ENCODE data around the gene BRD8. TPM values are rescaled to one million over a fixed set of nuclear protein-coding genes. Genes with fewer than 3 reads are reported as not detected.

Gene BRD8
- total and polyA plus RNA-seq, 9 of the 15 experiments (the other 6 are each of a cell fraction or from before 2014, with no cell fraction given), result 54.6 to 163 (median 87.0) TPM

DNA sequence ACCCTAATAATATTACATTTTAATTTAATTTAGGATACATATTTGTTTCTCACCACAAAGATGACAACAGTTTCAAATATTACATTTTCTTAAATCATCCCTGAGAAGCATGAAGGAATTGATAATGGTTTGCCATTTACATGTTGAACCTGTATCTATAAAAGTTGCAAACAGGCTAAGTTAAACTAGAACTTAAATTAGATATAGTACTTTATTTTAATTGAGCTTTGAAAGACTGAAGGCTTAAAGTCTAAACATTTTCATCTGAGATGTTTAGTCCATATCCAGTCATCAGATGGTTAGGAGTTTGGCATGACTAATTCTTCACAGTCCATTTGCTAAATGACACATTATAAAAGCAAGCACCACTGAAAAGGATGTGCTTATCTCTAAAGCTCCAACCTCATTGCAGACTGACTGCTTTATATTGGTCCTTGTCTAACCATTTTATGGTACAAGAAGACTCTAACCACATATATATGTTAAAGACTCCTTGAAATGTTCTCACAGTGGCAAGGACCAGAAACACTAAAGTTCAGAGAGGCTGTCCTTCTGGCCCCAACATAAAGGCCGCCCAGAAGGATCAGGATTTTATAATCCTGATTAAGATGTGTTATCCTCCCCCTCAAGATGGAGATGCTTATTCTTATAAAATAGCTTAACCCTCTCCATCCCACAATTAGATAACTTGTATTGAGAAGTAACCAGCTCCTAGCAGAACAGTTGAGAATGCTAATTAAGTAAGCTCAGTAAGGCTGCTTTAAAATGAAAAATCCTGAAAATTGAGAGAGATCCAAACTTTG lies 68.8 kb downstream of the BRD8 start:
- TF ChIP-seq, protein P1, sequence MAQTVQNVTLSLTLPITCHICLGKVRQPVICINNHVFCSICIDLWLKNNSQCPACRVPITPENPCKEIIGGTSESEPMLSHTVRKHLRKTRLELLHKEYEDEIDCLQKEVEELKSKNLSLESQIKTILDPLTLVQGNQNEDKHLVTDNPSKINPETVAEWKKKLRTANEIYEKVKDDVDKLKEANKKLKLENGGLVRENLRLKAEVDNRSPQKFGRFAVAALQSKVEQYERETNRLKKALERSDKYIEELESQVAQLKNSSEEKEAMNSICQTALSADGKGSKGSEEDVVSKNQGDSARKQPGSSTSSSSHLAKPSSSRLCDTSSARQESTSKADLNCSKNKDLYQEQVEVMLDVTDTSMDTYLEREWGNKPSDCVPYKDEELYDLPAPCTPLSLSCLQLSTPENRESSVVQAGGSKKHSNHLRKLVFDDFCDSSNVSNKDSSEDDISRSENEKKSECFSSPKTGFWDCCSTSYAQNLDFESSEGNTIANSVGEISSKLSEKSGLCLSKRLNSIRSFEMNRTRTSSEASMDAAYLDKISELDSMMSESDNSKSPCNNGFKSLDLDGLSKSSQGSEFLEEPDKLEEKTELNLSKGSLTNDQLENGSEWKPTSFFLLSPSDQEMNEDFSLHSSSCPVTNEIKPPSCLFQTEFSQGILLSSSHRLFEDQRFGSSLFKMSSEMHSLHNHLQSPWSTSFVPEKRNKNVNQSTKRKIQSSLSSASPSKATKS (CRISPR knock-in tag; IDR thresholded peaks at IDR 0.05), result no peak
- TF ChIP-seq, protein P2, sequence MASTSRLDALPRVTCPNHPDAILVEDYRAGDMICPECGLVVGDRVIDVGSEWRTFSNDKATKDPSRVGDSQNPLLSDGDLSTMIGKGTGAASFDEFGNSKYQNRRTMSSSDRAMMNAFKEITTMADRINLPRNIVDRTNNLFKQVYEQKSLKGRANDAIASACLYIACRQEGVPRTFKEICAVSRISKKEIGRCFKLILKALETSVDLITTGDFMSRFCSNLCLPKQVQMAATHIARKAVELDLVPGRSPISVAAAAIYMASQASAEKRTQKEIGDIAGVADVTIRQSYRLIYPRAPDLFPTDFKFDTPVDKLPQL (IDR thresholded peaks at IDR 0.05; ENCODE audit: extremely low read depth, insufficient read length), result no peak
- TF ChIP-seq GTF2F1 (IDR thresholded peaks at IDR 0.05; ENCODE audit: low read depth, low read length) (no peak), GABPB1 (CRISPR knock-in tag; IDR thresholded peaks at IDR 0.05) (no peak), BRD4 (IDR thresholded peaks at IDR 0.05) (no peak), TEAD2 (tag; IDR thresholded peaks at IDR 0.05) (no peak), ZNF79 (CRISPR knock-in tag; IDR thresholded peaks at IDR 0.05; ENCODE audit: low read depth) (no peak), U2AF1 (optimal IDR thresholded peaks at IDR 0.05; ENCODE audit: low read depth, low read length) (no peak), ZNF785 (CRISPR knock-in tag; IDR thresholded peaks at IDR 0.05) (no peak), NFIC (IDR thresholded peaks at IDR 0.05) (no peak), SETDB1 (IDR thresholded peaks at IDR 0.05; ENCODE audit: low read length) (no peak), FOXM1 (IDR thresholded peaks at IDR 0.05; ENCODE audit: low read depth) (no peak), FOXM1 (CRISPR knock-in tag; IDR thresholded peaks at IDR 0.05; ENCODE audit: low read depth) (no peak)
- ATAC-seq (no peak), DNase-seq (ENCODE audit: extremely low read depth in 1 of 4, low spot score in 3 of 4) (peak in 1 of 4 experiments; percentile 1), FAIRE-seq (no peak)
- Histone ChIP-seq H3K9me3 (replicated peaks; ENCODE audit: control insufficient read depth, insufficient read depth, low read depth, low read length) (no peaks in the 10 kb centered on the region), H3K36me3 (ENCODE audit: control insufficient read depth, insufficient read depth, low read length) (no peaks in the 10 kb centered on the region), H3K4me3 (no peak overlapping the region), H3K4me2 (ENCODE audit: insufficient read depth, low read length) (no peak overlapping the region), H3K27me3 (ENCODE audit: control insufficient read depth in 2 of 2, insufficient read depth in 2 of 2, low read length in 2 of 2) (peaks cover 15 to 20% of the 10 kb centered on the region in 2 experiments; a peak in 4 of 5 replicates), H3K4me1 (replicated peaks in 1 of 2; ENCODE audit: control insufficient read depth in 2 of 2, insufficient read depth in 2 of 2, low read length in 2 of 2) (no peaks in the 10 kb centered on the region; a peak in 1 of 5 replicates), H2AFZ (ENCODE audit: low read depth, low read length) (no peak overlapping the region), H4K20me1 (replicated peaks; ENCODE audit: control insufficient read depth, insufficient read depth, low read length) (no peaks in the 10 kb centered on the region; the same call in 1 of the 2 replicates), H3K79me2 (ENCODE audit: control insufficient read depth, insufficient read depth, low read length) (no peaks in the 10 kb centered on the region), H3K9ac (ENCODE audit: insufficient read depth in 1 of 2, low read depth in 2 of 2, low read length in 2 of 2) (no peak overlapping the region), H3K9me1 (ENCODE audit: control insufficient read depth, insufficient read depth, low read length) (no peaks in the 10 kb centered on the region), H3K27ac (ENCODE audit: extremely low read depth, low read depth, low read length) (no peak overlapping the region)
- ChIA-PET POLR2A (interaction anchor here (1.0 kb wide), 1 partner anchor 20 kb away, joined by 5 read pairs; no protein-coding TSS in a partner anchor), CTCF (ENCODE audit: low intra/inter-chr PET ratio) (no interaction called here)
- intact Hi-C loops (cut with micrococcal nuclease) (loop anchor here (1.0 kb wide), 1 partner anchor 19 kb away; no protein-coding TSS in a partner anchor), in situ Hi-C loops (cut with MboI) (no loop called here)
- BruUV-seq (replicated peaks), result no TSS peak
- WGBS (ENCODE audit: insufficient coverage, low coverage, missing lambda C conversion rate), result 0% methylated on average over 1 of the region's 1 CpG

Measured in K562 (cell line).